Stromal cell of bone marrow (primary cell): ENCODE measurements around the gene ARHGAP6.
A peak's percentile ranks its signal among the peaks of the same experiment; 100 is the strongest.
"Not testable (repeated sequence)": the region's sequence is repeated elsewhere in the genome, so short reads cannot be mapped to it uniquely, and the experiment has no call there.

Experiments used
- DNase-seq: peaks from one replicate; pipeline ENCODE4 v3.0.0-alpha.2; 2012; ENCODE audit warnings: low read depth

Gene ARHGAP6

DNA sequence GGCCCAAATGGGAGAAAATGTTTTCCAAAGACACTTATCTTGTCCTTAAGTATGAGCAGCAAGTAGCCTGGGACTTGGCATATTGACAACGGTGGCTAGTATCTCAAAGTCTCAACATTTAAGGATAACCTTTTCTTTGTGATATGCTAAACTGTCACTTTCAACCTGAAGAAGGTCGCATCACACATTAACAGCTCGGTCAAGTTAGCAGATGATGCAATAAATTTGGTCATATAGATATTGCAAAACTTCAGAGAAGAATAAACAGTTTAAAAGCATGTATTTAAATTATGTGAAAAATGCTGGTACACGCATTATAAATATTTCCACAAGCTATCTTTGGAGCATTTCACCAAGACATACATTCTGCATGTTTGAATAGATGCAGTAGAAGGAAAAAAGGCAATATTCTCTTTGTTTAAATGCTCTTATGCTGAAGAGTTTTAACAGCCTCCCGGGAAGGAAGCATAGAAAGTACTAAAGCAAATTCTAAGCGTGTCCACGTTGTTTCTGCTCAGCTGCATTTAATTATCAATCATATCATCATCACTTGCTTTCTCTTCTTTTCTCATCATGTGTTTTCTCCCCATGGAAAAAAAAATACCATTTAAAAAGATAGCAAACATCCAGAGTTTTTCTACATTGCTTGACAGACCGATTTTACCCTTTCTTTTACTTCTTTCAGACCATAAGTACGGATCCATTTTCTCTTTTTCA is 24.2 kb downstream of the ARHGAP6 start:
- DNase-seq, result no peak

DNA sequence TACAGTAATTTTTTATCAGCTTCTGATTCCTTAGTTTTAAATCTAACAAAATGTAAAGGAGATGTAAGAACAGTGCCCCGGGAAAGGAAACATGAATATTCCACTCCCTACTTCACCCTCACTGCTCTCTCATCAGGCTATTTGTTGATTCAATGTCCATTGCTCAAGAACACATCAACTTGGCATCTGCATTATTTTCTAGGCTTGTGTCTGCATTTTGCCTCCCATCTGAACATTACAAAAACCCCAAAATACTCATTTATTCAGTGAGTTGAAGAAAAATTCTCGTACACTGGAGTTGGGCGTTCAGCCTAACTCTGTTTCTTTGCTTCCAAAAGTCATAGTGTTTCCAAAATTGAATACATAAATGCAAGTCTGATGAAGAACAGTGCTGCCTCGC is 25.6 kb downstream of the ARHGAP6 start:
- no peak for DNase-seq

DNA sequence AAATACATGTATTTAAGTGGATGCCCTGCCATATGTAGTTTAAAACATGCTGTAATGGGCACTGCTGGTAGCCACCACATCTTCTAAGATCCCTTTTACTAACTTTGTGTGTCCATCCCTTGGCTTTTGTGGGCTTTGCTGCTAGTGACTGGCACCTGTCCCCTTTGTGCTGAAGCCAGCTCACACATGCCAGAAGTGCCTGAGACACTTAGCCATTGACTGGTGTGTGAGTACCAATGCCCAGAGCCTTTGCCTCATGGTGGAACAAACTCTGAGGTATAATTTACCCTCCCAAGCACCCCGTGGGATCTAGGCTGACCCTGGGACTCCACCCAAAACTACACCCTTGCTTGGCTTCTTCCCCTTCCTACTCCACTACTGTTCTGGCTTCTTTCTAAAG is 33.0 kb downstream of the ARHGAP6 start:
- no peak for DNase-seq

DNA sequence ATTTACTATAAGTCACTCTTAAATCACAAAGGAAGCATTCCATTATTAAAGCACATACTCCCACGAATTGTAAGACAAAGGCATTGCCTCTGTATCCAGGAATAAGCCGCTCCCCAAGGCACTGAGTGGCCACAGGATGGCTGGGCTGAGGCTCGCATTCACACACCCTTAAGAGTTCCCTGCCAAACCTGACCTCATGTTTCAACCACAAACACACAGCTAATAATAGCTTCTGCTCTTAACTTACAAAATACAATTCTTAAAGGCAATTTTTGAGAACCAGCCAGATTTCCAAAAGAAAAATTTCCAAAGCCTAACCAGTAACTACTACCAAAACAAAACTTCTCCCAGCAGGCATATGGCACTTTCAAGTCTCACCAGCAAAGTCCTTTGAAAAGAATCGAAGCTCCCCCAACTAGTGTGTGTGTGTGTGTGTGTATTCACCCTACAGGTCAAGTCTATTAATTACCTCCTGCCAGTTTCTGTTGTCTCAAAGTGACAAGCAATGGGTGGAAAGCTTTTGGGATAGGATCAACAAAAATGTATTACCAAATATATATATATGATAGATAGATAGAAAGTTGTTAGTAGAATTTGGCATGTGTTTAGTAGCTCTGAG is 36.0 kb downstream of the ARHGAP6 start:
- DNase-seq, result peak; percentile 82

DNA sequence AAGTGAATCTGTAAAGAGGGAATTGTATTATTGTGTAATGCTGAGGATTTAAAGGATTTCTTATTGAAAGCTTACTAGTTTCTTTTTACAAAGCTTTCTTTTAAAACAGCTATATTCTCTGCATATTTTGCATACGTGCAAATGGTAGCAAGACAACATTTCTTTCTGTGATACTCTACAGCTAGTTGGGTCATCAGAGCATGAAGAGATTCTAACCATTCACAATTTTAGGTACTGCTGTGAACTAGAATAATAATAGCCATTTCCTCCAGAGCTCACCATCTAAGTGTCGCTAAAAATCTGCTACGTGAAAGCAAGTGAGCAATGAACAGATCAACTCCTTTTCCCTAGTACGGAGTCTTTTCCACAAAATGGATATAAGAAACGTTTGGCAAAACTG is 37.3 kb downstream of the ARHGAP6 start:
- no peak for DNase-seq

DNA sequence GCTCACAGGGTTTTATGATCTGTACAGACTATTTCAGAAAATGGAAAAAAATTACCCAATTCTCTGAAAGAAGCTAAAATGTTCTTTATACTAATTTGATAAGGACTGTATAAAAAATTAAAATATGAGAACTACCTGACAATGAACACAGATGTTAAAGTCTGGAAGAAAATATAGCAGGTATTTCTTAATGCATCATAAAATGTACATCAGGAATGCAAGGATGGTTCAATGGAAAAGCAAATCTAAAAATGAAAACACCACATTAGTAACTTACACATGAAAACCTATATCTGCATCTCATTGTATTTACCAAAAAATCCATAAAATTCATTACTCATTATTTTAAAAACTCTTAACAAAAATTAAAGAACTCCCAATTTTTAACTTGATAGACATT is 39.4 kb downstream of the ARHGAP6 start:
- no peak for DNase-seq

DNA sequence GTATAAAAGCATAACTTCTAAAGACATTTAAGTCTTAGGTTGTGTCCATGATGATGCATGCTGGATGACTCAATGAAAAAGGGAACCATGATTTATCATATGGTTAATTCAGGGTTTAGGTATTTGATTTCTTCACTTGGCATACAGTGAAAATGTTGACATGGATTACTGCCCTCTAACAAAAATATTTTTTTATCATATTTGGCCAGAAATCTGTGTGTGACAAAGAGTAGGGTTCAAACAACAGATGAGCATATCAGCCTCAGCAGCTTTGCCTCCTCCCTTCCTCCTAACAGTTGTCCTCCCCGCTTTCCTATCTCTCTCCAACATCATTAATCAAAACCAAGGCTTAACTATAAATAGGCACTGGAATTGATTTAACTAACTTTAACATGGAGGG is 46.3 kb downstream of the ARHGAP6 start:
- peak; percentile 26 for DNase-seq

DNA sequence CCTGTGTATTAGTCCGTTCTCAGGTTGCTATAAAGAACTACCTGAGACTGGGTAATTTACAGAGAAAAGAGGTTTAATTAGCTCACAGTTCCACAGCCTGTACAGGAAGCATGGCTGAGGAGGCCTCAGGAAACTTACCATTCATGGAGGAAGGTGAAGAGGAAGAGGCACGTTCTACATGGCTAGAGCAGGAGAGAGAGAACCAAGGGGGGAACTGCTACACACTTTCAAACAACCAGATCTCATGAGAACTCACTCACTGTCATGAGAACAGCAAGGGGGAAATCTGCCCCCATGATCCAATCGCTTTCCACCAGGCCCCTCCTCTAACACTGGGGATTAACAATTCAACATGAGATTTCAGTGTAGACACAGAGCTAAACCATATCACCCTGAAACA is 51.5 kb downstream of the ARHGAP6 start:
- DNase-seq, result not testable (repeated sequence)

DNA sequence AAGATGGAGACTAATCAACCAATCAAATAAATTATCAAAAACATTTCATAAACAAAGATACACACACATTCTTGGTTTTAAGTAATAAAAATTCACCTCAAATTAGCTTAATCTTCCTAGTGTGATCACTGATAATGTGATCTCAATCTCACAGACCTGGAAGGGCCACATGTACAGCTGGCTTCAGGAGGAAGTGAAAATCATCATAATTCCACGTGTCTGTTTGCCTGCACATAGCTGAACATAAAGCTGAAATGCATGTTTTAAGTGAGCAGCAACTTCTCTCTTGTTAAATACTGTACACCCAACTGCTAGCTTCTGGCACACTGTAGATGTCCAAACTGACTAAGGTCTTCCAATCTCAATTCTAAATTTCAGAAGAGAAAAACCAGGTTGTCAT is 53.8 kb downstream of the ARHGAP6 start:
- DNase-seq, result no peak

DNA sequence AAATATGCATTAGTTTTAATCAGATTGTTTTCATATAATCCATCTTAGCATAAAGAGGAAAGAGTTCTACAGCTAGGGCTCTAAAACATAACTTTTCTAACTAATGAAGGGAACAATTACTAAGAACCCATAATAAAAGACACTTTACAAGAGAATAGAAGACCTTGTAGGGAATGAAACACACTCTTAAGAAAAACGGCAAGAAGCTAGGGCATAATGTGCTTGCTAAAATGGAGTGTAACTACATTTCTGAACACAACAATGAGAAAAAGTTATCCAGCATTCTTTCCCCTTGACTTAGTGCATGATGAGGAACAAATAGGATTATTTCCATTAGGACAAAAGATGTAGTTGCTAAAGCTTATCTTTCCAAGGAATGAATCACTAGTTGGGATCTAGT is 54.6 kb downstream of the ARHGAP6 start:
- DNase-seq, result no peak

DNA sequence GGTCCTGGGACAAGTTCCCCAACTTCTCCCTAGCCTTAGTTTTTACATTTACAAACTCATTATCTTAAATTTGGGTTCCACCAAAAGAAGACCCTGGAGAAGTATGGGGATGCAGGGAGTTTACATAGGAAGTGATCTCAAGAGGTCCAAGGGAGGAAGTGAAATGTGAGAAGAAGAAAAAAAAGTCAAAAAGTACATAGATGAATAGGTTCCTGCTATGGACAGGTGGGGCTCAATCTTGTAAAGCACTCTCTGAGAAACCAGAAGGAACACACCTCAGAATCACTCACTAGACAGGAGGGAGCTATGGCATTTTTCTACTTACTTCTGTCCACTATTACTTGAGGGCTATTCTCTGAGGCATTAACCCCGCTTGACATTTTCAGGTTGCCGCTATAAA is 56.6 kb downstream of the ARHGAP6 start:
- DNase-seq, result no peak

DNA sequence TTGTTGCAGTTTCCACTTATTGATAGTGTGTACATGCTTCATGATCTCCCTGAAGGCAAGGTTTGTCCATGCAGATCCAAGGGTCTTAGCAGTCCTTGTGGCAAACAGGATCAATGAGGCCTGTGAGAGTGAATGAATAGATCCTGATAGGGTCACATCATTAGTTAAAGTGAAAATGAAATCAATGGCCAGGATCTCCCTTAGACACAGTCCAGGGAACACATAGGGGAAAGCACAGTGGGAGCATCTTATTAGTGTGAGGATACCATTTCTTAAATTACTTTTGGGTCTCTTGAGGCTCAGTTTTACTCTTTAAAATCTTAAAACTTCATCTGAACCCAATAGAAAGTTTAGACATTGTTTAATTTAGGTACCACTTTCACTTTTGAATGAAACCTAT is 59.3 kb downstream of the ARHGAP6 start:
- no peak for DNase-seq

DNA sequence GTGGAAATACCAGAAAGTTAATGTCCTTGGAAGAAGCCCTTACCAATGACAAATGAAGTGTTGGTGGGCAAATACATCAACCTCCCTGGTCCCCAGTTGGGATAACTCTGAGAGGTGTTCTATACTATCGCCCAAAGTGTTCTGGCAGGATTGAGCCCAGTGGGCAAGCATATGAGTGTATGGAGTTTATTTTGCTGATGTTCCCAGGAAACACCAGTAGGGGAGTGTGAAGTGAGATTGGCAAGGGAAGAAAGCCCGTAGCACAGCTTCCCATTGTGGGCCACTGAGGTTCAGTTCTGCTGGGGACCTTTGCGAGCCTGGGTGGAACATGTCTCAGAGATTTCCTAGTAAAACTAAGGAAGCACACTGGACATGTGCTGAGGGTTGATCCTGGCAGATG is 65.1 kb downstream of the ARHGAP6 start:
- no peak for DNase-seq

DNA sequence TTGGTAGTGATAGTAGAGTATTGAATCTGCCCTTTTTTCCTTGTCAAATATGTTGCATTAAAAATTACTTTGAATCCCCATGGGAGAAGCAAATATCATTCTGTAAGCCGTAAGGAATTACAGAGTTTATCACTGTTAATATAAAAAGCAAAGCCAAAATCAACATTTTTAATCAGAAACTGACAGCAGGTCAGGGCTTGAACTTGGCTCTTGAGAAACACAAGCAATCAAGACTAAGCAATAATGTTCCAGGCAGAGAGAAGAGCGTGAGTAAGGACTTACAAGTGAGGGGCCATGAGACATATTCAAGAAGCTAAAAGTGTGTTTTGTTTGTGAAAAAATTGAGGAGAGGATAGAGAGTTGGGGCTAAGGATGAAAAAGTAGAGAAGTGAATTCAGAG is 68.2 kb downstream of the ARHGAP6 start:
- DNase-seq, result no peak

DNA sequence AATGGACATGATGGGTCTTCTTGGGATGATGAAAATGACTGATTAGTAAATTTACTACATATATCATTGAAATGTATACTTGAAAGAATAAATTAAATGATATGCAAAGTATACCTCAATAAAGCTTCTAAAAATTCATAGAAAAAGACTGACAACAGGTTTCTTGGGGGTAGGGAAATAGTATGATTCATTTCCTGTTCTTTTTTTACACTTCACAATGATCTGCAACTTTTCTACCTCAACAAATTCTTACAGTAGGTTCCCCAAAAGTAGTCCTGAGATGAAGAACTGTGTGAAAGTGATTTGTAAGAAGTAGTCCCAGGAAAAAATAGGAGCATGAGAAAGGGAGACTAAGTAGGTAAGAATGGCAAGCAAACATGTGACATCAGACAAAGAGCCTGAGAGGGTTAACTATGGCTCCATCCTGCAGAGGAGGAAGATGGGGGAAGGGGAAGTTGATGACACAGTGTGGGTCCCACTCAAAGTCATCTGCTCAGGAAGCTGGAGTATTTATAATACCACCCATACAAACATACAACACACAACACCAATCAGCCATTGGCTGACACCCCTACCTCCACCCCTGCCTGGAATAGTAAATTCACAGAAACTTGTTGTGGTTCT is 73.9 kb downstream of the ARHGAP6 start:
- DNase-seq, result no peak

DNA sequence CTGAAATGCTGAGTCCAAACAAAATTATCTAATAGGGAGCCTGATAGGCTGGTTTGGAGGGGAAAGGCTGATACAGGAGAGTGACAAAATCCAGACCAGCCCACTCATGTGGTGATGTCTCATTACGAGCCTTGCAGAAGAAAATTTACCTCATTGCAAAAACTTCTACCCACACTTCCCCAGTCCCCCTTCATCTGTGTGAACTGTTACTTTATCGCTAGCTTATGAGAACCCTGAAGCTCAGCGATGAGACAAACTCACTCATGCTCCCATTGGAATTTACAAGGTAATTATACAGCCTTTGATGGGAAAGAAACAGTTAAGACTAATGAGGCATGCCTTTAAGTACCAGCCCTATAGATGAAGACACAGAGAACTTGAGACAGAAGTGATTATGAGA is 76.1 kb downstream of the ARHGAP6 start:
- DNase-seq, result no peak

DNA sequence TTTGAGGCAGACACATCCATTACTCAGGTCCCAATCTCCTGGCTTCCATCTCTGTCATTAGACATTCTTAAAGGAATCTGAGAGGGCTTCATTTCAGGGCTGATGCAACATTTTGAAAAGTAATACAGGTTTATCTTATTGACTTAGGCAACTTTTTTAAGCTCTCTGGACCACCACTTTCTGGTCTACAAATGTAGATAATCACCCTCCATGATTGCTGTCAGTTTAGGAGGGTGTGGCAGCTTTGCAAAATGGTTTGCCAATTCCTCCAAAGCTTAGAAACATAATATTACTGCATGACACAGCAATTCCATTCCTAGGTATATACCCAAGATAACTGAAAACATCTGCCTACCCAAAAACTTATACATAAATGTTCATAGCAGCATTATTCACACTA is 77.6 kb downstream of the ARHGAP6 start:
- no peak for DNase-seq

DNA sequence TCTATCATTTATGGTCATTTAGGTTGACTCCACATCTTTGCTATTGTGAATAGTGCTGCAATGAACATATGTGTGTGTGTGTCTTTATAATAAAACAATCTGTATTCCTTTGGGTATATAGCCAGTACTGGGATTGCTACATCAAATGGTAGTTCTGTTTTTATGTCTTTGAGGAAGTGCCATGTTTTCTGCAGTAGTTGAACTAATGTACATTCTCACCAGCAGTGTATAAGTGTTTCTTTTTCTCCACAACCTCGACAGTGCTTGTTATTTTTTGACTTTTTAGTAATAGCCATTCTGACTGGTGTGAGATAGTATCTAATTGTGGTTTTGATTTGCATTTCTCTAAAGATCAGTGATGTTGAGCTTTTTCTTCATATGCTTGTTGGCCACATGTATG is 80.5 kb downstream of the ARHGAP6 start:
- no peak for DNase-seq

DNA sequence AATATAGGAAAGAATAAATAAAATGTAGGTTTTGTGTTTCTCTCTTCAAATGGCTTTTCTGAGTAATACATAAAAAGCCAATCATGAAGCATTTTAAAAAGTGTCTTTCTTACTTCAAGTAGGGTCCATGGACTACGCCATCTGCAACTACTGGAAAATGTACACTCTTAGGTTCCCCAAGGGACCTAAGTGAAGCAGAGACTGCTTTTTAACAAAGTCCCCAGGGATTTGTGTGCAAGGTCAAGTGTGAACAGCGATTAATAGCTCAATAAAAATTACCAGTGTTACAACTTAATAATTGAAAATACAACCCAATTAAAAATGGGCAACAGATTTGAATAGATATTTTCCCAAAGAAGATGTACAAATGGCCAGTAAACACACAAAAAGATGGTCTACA is 84.9 kb downstream of the ARHGAP6 start:
- DNase-seq, result no peak

DNA sequence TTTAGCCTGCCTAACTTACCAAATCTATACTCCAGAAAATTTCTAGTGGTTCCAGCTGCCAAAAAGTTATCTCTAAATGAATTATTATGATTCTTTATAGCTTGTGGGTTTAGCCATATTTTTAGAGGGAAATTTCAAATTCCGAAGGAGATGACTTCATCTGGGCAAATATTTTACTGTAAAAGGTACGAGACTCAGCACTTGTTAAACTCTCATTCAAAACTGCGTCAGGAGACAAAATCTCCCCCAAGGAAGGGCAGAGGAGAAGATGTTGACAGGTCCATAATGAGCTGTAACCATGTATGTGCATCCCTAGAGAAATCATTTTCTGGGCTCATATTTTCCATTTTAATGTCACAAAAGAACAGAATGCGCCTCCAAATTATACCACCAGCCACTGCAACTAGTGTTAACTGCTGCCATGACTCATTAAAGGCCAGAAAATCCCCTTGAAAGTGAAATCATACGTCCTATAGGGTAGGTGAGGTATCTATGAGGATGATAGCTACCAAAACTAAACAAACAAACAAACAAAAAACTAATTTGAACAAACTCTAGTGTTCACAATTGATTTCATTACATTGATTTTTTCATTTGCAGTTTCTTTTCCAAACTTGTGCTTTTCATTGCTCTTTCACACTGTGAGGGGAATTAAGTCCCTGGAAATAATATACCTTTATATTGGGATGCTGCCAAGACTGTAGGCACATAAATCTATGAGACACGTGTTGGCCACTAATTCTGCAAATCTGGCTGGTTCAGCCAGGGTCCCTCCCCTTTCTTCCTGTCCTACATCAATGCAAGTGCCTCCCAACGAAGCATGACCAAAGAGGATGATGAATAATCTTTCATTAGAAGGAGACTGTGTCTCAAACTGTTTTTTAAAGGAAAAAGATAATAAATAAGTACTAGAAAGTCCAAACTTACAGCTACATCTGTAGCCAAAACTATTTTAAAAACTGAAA is 85.8 kb downstream of the ARHGAP6 start:
- DNase-seq, result no peak

DNA sequence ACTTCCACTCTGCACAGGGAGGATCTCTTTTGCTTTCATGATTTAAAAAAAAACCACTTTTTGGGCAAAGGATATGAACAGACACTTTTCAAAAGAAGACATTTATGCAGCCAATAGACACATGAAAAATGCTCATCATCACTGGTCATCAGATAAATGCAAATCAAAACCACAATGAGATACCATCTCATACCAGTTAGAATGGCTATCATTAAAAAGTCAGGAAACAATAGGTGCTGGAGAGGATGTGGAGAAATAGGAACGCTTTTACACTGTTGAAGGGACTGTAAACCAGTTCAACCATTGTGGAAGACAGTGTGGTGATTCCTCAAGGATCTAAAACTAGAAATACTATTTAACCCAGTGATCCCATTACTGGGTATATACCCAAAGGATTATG is 87.4 kb downstream of the ARHGAP6 start:
- not testable (repeated sequence) for DNase-seq

DNA sequence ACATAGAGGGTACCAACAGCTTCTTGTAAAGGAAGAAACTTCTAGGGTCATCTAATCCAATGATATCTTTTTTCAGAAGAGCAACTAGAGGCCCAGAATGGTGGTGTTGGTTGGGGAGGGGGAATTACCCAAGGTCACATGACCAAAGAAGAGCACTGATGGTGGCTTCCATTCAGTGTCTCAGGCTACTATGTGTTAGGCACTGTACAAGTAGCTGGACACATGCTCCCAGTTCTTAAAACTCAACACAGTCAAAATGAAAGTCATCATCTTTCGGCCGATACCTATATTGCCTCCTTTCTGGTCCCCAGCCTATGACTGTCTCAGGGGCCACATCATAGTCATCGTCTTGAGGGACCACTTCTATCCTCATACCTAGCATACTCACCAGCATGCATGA is 88.1 kb downstream of the ARHGAP6 start:
- no peak for DNase-seq

DNA sequence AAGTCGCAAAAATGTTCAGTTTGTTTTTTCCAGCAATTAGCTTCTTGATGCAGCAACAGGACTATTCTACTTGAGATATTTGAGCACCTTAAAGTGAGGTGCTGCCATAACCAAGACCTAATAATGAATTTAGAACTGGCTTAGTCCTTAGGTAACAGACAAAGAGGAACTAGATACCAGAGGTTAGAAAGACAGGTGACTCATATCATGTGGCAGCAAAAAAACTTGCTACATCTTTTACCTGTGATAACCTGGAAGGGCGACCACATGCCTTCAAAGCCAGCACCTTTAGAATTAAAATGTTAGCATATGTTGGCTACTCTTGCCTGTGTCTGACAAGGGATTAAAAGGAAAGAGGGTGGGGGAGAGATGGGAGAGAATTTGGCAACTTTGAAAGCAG is 90.4 kb downstream of the ARHGAP6 start:
- DNase-seq, result no peak
